ENCODE data around the gene HRCT1. TPM values are rescaled to one million over a fixed set of nuclear protein-coding genes. Genes with fewer than 3 reads are reported as not detected.

The HRCT1 gene
- total and polyA plus RNA-seq, 10 donors, result 0.52 to 2.5 (median 0.91) TPM; not detected in 4

DNA sequence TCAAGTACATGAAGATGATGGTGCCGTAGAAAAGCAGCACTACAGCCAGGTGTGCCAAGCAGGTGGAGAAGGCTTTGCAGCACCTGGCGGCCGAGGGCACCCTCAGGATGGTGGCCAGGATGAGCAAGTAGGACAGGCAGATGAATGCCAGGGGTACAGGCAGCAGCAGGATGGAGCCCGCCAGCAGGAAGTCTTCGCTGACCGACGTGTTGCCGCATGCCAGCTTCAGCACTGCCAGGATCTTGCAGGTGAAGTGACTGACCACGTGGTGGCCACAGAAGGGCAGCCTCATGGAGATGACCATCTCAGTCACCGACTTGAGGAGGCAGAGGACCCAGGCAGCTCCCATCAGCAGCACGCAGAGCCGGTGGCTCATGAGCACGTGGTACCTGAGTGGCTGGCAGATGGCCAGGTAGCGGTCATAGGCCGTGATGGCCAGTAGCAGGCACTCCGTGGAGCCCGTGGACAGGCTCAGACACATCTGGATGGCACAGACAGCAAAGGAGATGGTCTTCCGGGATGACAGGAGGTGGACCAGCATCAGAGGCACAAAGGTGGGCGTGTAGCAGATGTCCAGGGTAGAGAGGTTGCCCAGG, 36.3 kb upstream of the HRCT1 start:
- Histone ChIP-seq H3K27ac (no peak overlapping the region), H3K27me3 (replicated peaks in 1 of 7) (peaks cover 0 to 10% (median 0%) of the 10 kb centered on the region in 7 donors), H3K9me3 (no peaks in the 10 kb centered on the region), H3K4me3 (no peak overlapping the region), H3K36me3 (no peaks in the 10 kb centered on the region), H3K4me1 (no peaks in the 10 kb centered on the region)
- intact Hi-C loops (cut with DNase I; ENCODE audit: low total_unique reads), result no loop called here
- DNase-seq, result no peak
- no peak for TF ChIP-seq POLR2A (IDR thresholded peaks at IDR 0.05)
- WGBS, 5 donors, result 76 to 91% (median 86%) methylated on average over 10 to 19 of the region's 19 CpGs

DNA sequence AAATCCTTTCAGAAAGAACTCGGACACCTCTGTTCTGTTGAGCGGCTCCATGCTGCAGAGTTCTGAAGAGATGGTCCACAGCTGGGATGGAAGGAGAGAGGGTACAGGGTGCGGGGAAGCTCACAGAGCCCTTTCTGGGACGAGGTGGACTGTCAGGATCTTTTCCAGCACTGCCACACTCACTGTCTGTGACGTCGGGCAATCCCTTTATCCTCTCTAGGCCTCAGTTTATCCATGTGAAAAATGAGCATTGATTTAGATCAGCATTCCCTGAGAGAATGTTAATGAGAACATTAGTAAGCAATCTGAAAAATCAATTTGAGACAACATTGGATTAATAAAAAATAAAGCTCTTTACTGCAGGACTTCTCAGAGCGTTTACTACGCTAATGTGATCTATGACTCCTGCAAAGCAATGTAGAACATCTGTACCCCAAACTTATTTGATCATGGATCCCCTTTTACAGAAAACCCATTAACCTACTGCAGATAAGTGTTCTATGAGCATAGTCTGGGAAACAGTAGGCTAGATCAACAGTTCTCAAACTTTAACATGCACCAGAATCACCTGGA, 35.6 kb upstream of the HRCT1 start, which contains the start of gene OR13J1:
Gene OR13J1 (minus strand): TSS at position 51 of the 573 bp plus-strand sequence. CDS start 0 bp downstream, at position 51.
- intact Hi-C loops (cut with DNase I; ENCODE audit: low total_unique reads), result no loop called here
- peaks cover 0 to 6% (median 0%) of the 10 kb centered on the region in 7 donors for H3K27me3 ChIP-seq (replicated peaks in 1 of 7)

DNA sequence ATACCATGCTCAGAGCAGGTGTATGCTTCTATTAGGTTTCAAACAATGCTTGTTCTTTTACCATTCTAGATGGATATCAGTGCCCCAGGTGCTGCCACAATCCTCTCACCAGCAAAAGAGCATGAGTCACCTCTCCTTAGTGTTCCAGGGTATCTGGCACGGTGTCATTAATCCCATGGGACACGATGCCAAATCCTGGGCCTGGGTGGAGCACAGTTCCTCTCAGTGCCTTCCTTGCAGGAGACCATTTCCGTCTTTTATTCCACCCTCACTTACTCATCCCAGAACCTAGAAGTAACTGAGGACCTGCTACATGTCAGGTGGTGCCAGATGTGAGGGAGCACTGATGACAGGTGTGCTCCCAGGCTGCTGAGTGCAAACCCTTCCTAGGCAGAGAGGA, 34.5 kb upstream of the HRCT1 start:
- no peak for DNase-seq
- Histone ChIP-seq H3K4me1 (no peaks in the 10 kb centered on the region), H3K27ac (no peak overlapping the region), H3K4me3 (no peak overlapping the region), H3K36me3 (no peaks in the 10 kb centered on the region), H3K9me3 (peaks cover 0 to 8% (median 2%) of the 10 kb centered on the region in 8 donors), H3K27me3 (replicated peaks in 1 of 7) (peaks cover 0 to 6% (median 0%) of the 10 kb centered on the region in 7 donors)
- intact Hi-C loops (cut with DNase I; ENCODE audit: low total_unique reads), result no loop called here
- WGBS, 5 donors, result 78 to 90% (median 83%) methylated on average over 2 to 3 of the region's 3 CpGs
- TF ChIP-seq POLR2AphosphoS5 (IDR thresholded peaks at IDR 0.05) (no peak), POLR2A (IDR thresholded peaks at IDR 0.05) (no peak)
- TF ChIP-seq, protein P1, sequence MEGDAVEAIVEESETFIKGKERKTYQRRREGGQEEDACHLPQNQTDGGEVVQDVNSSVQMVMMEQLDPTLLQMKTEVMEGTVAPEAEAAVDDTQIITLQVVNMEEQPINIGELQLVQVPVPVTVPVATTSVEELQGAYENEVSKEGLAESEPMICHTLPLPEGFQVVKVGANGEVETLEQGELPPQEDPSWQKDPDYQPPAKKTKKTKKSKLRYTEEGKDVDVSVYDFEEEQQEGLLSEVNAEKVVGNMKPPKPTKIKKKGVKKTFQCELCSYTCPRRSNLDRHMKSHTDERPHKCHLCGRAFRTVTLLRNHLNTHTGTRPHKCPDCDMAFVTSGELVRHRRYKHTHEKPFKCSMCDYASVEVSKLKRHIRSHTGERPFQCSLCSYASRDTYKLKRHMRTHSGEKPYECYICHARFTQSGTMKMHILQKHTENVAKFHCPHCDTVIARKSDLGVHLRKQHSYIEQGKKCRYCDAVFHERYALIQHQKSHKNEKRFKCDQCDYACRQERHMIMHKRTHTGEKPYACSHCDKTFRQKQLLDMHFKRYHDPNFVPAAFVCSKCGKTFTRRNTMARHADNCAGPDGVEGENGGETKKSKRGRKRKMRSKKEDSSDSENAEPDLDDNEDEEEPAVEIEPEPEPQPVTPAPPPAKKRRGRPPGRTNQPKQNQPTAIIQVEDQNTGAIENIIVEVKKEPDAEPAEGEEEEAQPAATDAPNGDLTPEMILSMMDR (IDR thresholded peaks at IDR 0.05 in 8 of 11, conservative IDR thresholded peaks at IDR 0.05 in 3 of 11), result no peak

More for the DNA sequence above, 35.6 kb upstream of the HRCT1 start, which contains the start of gene OR13J1:
- 83 to 92% (median 89%) methylated on average over 8 of the region's 8 CpGs for WGBS, 5 donors
- Histone ChIP-seq H3K36me3 (no peaks in the 10 kb centered on the region), H3K27ac (no peak within 1 kb of the TSS), H3K9me3 (peaks cover 0 to under 1% (median 0%) of the 10 kb centered on the region in 8 donors), H3K4me1 (no peaks in the 10 kb centered on the region), H3K4me3 (no peak within 1 kb of the TSS)
- TF ChIP-seq POLR2AphosphoS5 (IDR thresholded peaks at IDR 0.05) (no peak), POLR2A (IDR thresholded peaks at IDR 0.05) (no peak)
- TF ChIP-seq, protein P1 (IDR thresholded peaks at IDR 0.05 in 8 of 11, conservative IDR thresholded peaks at IDR 0.05 in 3 of 11), result no peak
- DNase-seq, result no peak

DNA sequence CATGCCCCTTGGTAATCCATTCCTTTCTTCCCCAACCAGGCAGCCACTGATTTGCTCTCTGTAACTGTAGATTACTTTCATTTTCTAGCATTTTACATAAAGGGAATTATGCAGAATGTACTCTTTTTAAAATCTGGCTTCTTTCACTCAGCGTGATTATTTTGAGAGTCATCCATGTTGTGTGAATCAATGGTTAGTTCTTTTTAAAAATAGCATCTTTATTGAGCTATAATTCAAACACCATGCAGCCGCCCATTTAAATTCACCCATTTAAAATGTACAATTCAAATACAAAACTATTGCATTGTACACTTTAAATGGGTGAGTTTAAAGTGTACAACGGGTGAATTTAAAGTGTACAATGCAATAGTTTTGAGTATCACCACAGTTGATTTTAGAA, 33.5 kb upstream of the HRCT1 start:
- Histone ChIP-seq H3K27ac (no peak overlapping the region), H3K4me3 (no peak overlapping the region), H3K27me3 (replicated peaks in 1 of 7) (peaks cover 0 to 6% (median 0%) of the 10 kb centered on the region in 7 donors), H3K4me1 (no peaks in the 10 kb centered on the region), H3K36me3 (no peaks in the 10 kb centered on the region), H3K9me3 (peaks cover 0 to 18% (median 11%) of the 10 kb centered on the region in 8 donors)
- TF ChIP-seq, protein P1 (IDR thresholded peaks at IDR 0.05 in 8 of 11, conservative IDR thresholded peaks at IDR 0.05 in 3 of 11), result no peak
- TF ChIP-seq POLR2A (IDR thresholded peaks at IDR 0.05) (no peak), POLR2AphosphoS5 (IDR thresholded peaks at IDR 0.05) (no peak)
- WGBS, 5 donors, result 72 to 87% (median 78%) methylated on average over 3 of the region's 3 CpGs
- no peak for DNase-seq
- intact Hi-C loops (cut with DNase I; ENCODE audit: low total_unique reads), result no loop called here

Data from spleen (tissue), 11 donors.